ENCODE measurements around the gene CTRB2.

DNA sequence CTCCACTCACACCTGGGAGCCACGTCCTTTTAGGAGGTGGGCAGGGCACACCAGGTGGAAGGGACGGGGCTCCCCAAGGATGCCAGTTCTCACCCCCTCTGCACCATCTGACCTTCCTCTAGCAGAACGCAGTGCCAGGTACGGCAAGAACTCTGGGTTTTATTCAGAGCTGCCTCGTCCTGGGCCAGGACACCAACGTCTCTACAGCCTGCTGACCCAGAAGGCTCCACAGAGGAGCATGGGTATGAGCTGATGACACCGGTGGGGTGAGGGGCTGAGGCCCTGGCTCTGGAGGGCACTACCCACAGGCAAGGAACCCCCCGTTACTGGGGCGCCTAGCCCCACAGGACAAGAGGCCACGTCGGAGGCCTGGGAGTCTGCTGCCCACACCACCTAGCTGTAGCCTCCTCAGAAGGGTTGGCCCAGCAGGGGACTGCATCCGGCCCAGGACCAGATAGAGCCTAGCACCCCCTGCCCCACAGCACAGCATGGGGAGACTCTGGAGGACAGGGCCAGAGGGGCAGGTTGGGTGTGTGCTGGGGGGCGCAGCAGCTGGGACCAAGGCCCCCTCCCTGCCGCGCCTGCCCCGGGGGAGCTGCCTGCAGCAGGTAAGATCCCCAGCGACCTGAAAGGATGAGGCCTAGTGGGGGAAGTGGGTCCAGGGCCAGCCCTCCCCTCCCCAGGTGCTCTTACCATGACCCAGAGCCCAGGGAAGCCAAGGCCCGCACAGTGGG lies 30.6 kb upstream of the CTRB2 start:
- no peak for TF ChIP-seq FOXK1 (CRISPR knock-in tag; IDR thresholded peaks at IDR 0.05)
- TF ChIP-seq, protein P1, sequence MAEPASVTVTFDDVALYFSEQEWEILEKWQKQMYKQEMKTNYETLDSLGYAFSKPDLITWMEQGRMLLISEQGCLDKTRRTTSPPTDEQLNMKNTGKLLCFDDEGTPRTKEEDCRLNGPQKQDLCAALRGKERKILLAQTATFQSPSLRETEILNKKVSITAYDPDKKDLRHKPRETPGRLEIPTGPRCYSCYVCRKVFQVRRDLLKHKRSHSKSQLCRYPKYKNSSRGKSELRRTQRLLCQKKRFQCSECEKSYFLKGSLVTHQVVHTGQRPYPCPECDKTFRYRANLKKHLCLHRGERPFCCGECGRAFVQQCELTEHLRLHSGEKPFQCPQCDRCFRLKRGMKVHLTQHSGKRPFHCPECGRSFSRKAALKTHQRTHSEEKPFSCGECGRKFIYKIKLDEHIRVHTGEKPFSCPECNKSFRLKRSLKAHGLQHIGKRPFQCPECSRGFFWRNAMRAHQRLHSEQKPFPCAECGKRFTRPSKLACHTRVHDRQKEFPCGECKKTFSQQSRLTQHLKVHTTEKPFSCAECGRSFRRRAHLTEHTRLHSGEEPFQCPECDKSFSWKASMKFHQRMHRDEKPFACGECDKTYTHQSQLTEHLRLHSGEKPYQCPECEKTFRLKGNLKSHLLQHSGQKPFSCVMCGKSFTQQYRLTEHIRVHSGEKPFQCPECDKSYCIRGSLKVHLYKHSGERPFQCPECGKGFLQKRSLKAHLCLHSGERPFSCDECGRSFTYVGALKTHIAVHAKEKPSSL (CRISPR knock-in tag; conservative IDR thresholded peaks at IDR 0.05), result no peak
- TF ChIP-seq, protein P2, sequence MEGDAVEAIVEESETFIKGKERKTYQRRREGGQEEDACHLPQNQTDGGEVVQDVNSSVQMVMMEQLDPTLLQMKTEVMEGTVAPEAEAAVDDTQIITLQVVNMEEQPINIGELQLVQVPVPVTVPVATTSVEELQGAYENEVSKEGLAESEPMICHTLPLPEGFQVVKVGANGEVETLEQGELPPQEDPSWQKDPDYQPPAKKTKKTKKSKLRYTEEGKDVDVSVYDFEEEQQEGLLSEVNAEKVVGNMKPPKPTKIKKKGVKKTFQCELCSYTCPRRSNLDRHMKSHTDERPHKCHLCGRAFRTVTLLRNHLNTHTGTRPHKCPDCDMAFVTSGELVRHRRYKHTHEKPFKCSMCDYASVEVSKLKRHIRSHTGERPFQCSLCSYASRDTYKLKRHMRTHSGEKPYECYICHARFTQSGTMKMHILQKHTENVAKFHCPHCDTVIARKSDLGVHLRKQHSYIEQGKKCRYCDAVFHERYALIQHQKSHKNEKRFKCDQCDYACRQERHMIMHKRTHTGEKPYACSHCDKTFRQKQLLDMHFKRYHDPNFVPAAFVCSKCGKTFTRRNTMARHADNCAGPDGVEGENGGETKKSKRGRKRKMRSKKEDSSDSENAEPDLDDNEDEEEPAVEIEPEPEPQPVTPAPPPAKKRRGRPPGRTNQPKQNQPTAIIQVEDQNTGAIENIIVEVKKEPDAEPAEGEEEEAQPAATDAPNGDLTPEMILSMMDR (IDR thresholded peaks at IDR 0.05), result no peak
- TF ChIP-seq ZNF219 (CRISPR knock-in tag; IDR thresholded peaks at IDR 0.05; ENCODE audit: borderline replicate concordance), result no peak
- no peak for TF ChIP-seq FOXP1 (CRISPR knock-in tag; IDR thresholded peaks at IDR 0.05; ENCODE audit: borderline replicate concordance)
- TF ChIP-seq ZNF416 (CRISPR knock-in tag; IDR thresholded peaks at IDR 0.05), result no peak
- no peak for TF ChIP-seq NFYB (CRISPR knock-in tag; conservative IDR thresholded peaks at IDR 0.05; ENCODE audit: low read depth)

Data from WTC11 (cell line).